Mesodermal cell (in vitro differentiated cells): ENCODE data around the gene LRRN3.

ENCODE experiments used
- H3K27ac ChIP-seq: 2 replicates; pipeline ENCODE4 v1.7.0; 2013; ENCODE audit warnings: mild to moderate bottlenecking, low read depth, low read length, moderate library complexity; ENCODE audit not compliant: severe bottlenecking
- H3K36me3 ChIP-seq: 2 replicates; pipeline ENCODE4 v1.7.1; 2013; ENCODE audit warnings: mild to moderate bottlenecking, low read length, moderate library complexity; ENCODE audit not compliant: control insufficient read depth, insufficient read depth
- H3K4me1 ChIP-seq: one replicate; pipeline ENCODE4 v1.7.1; 2013; ENCODE audit warnings: mild to moderate bottlenecking, low read length; ENCODE audit not compliant: insufficient read depth, control insufficient read depth, poor library complexity, severe bottlenecking
- H3K4me3 ChIP-seq: 2 replicates; pipeline ENCODE4 v1.7.0; 2013; ENCODE audit warnings: low read length, control low read depth, mild to moderate bottlenecking; ENCODE audit not compliant: insufficient read depth, poor library complexity, severe bottlenecking; ENCODE audit errors: extremely low read depth
- H3K9me3 ChIP-seq: 2 replicates; pipeline ENCODE4 v1.7.1; 2013; ENCODE audit warnings: mild to moderate bottlenecking, low read length, moderate library complexity; ENCODE audit not compliant: control insufficient read depth
- WGBS, 2 experiments: methylation state at CpG; one replicate each; pipeline ENCODE4 v1.1.5; 2013; ENCODE audit warnings: missing lambda C conversion rate in 2 of 2; ENCODE audit not compliant: insufficient coverage in 2 of 2; 5-methylcytosine and 5-hydroxymethylcytosine counted together

Gene LRRN3

GRCh38 chr7:111076205-111076604 lies 14.7 kb upstream of the LRRN3 start:
- Histone ChIP-seq H3K36me3 (no peaks in the 10 kb centered on the region), H3K4me1 (peaks cover 6% of the 10 kb centered on the region), H3K9me3 (no peaks in the 10 kb centered on the region), H3K4me3 (no peak overlapping the region), H3K27ac (no peak overlapping the region)

GRCh38 chr7:111077001-111077400 lies 13.9 kb upstream of the LRRN3 start:
- H3K27ac ChIP-seq, result no peak overlapping the region

GRCh38 chr7:111080495-111081105 lies 10.3 kb upstream of the LRRN3 start:
- Histone ChIP-seq H3K27ac (no peak overlapping the region), H3K9me3 (no peaks in the 10 kb centered on the region), H3K4me3 (no peak overlapping the region), H3K36me3 (no peaks in the 10 kb centered on the region), H3K4me1 (peaks cover 12% of the 10 kb centered on the region)
- 100% methylated on average over 1 of the region's 1 CpG for WGBS, 2 experiments

More at GRCh38 chr7:111077001-111077400, 13.9 kb upstream of the LRRN3 start:
- H3K4me1 ChIP-seq, result peaks cover 10% of the 10 kb centered on the region
- no peaks in the 10 kb centered on the region for H3K36me3 ChIP-seq
- no CpG with 5 or more reads among the region's 2 CpGs for WGBS, 2 experiments
- H3K4me3 ChIP-seq, result no peak overlapping the region
- H3K9me3 ChIP-seq, result no peaks in the 10 kb centered on the region

- H3K27ac ChIP-seq, result no peak overlapping the region
- 100% methylated on average over 1 of the region's 4 CpGs; no CpG with 5 or more reads in 1 of the 2 experiments for WGBS, 2 experiments
Observed at GRCh38 chr7:111081546-111082267, 9.2 kb upstream of the LRRN3 start.

GRCh38 chr7:111082351-111082750 lies 8.6 kb upstream of the LRRN3 start:
- Histone ChIP-seq H3K4me3 (no peak overlapping the region), H3K36me3 (no peaks in the 10 kb centered on the region), H3K27ac (peak overlapping the region; percentile 43), H3K4me1 (peaks cover 12% of the 10 kb centered on the region), H3K9me3 (no peaks in the 10 kb centered on the region)
- 50 to 63% methylated on average over 2 to 3 of the region's 4 CpGs for WGBS, 2 experiments

More at GRCh38 chr7:111081546-111082267, 9.2 kb upstream of the LRRN3 start:
- H3K4me3 ChIP-seq, result no peak overlapping the region
- H3K4me1 ChIP-seq, result peaks cover 12% of the 10 kb centered on the region
- H3K36me3 ChIP-seq, result no peaks in the 10 kb centered on the region
- no peaks in the 10 kb centered on the region for H3K9me3 ChIP-seq

- H3K4me1 ChIP-seq, result peaks cover 12% of the 10 kb centered on the region
- H3K27ac ChIP-seq, result no peak overlapping the region
- H3K4me3 ChIP-seq, result no peak overlapping the region
- 75 to 87% methylated on average over 2 to 5 of the region's 5 CpGs for WGBS, 2 experiments
- no peaks in the 10 kb centered on the region for H3K36me3 ChIP-seq
- H3K9me3 ChIP-seq, result no peaks in the 10 kb centered on the region
Observed at GRCh38 chr7:111083413-111083812, 7.5 kb upstream of the LRRN3 start.

GRCh38 chr7:111085356-111085755 lies 5.6 kb upstream of the LRRN3 start:
- WGBS, 2 experiments, result 100% methylated on average over 1 to 2 of the region's 3 CpGs
- Histone ChIP-seq H3K4me3 (no peak overlapping the region), H3K4me1 (peaks cover 12% of the 10 kb centered on the region), H3K9me3 (no peaks in the 10 kb centered on the region), H3K36me3 (no peaks in the 10 kb centered on the region), H3K27ac (no peak overlapping the region)

GRCh38 chr7:111086532-111086931 lies 4.4 kb upstream of the LRRN3 start:
- no peaks in the 10 kb centered on the region for H3K9me3 ChIP-seq
- peaks cover 17% of the 10 kb centered on the region for H3K4me1 ChIP-seq
- no peak overlapping the region for H3K27ac ChIP-seq
- 100% methylated on average over 1 of the region's 2 CpGs for WGBS, 2 experiments
- H3K4me3 ChIP-seq, result no peak overlapping the region
- H3K36me3 ChIP-seq, result no peaks in the 10 kb centered on the region

GRCh38 chr7:111088328-111088727 lies 2.6 kb upstream of the LRRN3 start:
- no CpG with 5 or more reads among the region's 1 CpG for WGBS, 2 experiments
- Histone ChIP-seq H3K9me3 (no peaks in the 10 kb centered on the region), H3K4me3 (no peak overlapping the region), H3K36me3 (no peaks in the 10 kb centered on the region), H3K27ac (no peak overlapping the region), H3K4me1 (peaks cover 13% of the 10 kb centered on the region)

- WGBS, 2 experiments, result no CpG with 5 or more reads among the region's 1 CpG
- Histone ChIP-seq H3K4me1 (peaks cover 13% of the 10 kb centered on the region), H3K4me3 (no peak overlapping the region), H3K27ac (no peak overlapping the region), H3K9me3 (no peaks in the 10 kb centered on the region), H3K36me3 (no peaks in the 10 kb centered on the region)
Observed at GRCh38 chr7:111089822-111090426, 1.0 kb upstream of the LRRN3 start.
